HG02610 (cell line): Measurements from ENCODE around the gene KCNMB2.
A peak's percentile ranks its signal among the peaks of the same experiment; 100 is the strongest.

Experiments
- ATAC-seq: cut with Tn5 transposase; IDR thresholded peaks from one replicate; pipeline ENCODE4 v1.9.1; 2021; ENCODE audit warnings: mild to moderate bottlenecking, moderate library complexity; ENCODE audit not compliant: unreplicated experiment

KCNMB2 gene

DNA sequence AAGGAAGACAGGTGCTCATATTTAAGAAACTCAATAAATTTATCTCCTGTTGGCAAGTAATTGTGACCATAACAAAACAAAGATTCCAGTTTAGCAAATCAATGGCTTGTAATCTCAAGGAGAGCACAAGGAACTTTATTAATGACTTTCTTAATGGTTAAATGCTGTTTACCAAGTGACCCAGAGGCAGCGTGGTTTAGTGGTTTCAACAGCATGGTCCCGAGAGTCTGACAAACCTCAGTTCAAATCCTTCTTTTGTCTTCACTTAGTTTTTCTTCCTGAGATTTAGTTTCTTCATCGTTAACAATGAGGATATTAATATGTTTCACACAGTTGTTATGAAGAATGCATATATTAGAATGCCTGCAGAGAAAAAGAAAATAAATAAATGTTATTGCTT lies 212.6 kb downstream of the KCNMB2 start:
- no peak for ATAC-seq

DNA sequence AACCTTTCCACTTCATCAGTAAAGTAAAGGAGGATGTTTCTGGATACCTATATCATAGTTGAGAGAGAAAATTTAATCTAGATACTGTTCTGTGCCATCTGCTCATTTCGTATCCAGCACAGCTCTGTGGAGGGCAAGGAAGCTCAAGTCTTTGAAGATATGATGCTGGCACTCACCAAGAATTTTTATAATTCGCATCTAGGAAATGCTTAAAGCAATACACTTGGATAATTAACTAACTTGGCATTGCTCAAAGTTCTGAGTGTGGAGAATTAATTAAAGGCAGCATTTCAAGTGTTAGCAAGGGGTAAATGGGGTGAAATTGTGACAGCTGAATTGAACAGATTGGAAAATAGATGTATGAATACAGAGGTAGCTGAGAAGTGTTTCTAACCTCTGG lies 213.2 kb downstream of the KCNMB2 start:
- ATAC-seq: no peak

DNA sequence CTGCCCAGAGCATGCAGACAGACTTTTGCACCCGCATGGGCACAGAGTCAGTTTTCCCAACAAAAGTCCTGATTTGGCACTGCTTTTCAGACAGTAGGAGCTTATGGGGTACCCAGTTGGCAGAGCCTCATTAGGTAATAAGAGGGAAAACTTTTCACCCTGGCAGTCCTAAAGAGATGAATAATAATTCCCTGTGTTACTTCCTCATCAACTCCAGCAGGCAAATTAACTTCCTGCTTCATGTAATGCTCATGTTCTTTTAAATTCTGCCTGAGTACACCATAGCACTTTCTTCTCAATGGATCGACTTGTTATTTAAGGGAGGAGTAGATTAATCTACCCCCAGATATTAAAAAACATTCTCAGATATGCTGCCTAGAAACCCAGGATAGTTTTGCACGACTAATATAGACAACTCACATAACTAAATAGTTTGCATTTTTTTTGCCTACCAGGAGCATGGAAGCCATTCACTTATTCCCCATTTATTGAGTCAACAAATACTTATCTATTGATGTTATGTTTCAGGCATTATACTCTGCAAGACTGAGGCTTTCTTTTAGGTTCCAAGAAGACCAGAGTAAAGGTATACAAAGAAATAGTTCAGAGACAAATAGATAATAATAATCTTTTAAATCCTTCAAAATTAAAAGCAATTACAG lies 214.5 kb downstream of the KCNMB2 start:
- no peak for ATAC-seq

DNA sequence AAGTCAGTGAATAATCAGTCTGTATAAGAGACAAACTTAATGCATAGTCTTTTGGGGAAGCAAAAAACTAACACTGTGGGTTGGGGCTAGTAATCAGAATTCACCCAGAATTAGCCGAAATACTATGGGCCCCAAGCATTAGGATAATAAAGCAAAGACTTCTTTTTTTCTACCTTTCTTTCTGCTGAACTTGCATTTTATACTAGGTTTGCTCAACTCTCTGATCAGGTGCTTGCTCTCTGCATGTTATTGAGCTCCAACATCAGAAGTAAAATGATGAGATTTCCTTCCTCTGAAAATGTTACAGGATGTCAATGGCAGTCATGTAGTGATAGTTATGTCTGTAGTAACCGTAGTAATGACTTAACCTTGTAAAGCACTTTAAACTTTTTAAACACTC lies 216.6 kb downstream of the KCNMB2 start:
- no peak for ATAC-seq

DNA sequence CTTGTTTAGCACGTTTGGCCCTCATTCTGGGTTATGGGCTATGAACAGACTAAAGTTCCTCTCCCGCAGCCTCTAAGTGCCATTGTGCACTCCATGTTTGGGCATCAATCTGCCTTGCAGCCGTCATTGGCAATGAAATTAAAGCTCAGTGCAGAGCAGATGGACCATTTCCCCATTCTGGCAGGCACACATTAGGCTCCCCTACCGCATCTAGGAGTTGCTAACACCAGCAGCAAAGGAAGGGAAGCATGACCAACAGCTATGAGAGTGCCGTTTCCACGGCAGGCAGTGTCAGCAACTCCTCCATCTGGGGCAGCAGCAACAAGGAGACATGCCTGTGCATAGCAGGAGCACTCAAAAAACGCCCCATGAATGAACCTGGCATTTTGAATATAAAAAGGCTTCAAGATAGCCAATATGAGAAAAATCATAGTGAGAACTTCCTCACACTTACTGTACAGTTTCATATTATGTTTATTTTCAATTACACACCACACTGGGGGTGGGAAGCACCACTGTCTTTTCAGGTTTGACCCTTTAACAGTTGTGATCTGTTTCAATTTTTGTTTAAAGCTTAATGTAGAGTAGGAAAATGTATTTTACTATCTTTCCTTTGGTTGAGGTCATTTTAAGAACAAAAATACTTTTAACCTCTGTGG lies 218.7 kb downstream of the KCNMB2 start:
- no peak for ATAC-seq

DNA sequence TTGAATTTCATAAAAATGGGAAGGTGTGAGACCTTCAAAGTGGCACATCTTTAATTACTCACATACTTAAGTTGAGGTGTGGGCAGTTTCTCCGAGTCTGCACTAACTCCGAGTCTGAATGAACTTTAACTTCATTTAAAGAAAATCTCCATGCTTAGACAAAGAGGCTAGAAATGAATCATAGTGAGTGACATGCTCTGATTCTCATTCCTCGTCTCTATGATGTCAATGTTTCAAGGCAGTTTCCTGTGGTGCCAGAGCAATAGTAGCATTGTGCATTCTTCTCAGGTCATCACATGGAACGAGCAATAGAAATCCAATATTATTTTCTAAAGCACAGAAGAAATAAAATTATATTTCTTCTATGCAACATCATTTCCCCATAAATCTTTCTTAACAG lies 224.8 kb downstream of the KCNMB2 start:
- no peak for ATAC-seq

DNA sequence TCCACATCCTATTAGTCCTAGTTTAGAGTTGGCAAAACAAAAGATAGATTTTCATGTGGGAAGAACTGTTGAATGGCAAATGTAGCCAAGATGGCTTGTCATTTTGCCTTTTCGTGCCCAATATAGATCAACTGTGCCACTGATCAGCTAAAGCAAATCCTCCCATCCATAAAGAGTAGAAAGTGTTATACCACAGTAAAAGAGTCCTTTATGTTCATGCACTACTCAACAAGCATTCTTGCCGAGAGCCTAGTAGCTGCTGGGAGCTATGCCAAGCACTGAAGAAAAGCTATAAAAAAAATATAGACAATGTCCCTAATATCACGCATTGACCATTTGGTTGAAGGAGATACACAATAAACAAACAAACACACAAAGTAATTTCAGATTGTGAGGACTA lies 225.2 kb downstream of the KCNMB2 start:
- ATAC-seq: no peak

DNA sequence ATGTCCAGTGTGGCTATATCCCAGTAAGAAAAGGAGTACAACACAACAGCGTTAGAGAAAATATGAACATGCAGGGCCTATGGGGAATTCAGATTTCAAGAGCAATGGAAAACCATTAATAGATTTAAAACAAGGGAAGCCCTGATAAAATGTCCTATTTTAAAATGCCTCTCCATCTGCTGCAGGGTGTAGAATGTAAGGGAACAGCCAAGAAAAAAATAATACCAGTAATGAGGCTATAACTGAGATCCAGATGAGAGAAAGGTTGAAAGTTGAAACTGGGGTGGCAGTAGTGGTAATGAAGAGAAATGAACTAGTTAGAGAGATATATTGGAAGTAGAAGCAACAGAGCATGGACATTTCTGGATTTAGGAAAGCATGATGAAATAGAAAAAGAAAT lies 226.1 kb downstream of the KCNMB2 start:
- ATAC-seq: no peak

DNA sequence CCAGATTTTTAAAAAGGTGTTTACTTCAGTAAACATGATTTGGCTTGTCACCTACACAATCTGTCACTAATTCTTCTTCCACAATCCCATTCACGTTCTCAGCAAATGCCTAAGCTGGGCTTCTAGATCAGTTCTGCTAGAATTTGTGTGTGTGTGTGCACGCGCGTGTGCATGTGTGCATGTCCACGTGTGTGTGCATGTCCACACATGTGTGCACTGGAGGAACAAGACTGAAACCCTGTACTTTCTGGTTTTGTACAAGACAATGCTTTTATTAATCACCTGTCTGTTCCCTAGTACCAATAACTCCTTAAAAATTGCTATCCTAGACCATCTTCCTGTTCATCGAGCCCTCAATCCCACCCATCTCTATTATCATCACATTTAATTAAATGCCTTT lies 229.2 kb downstream of the KCNMB2 start:
- ATAC-seq: no peak

DNA sequence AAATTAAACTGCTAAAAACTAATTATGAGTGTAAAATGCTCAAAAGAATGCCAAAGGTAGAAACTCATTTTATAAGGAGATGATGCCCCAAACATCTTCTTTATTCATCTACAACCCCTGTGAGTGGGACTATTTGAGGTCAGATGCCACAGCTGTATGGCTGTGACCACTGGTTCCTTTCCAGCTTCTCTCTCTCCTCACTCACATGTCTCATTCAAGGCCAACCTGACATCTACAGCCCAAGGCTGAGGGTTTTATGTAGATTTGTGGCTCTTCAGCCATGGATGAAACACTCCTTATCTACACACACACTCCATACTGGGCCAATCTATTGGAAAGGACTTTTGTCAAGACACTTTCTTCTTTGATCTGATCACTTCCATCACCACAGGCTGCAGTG lies 231.3 kb downstream of the KCNMB2 start:
- ATAC-seq: no peak

DNA sequence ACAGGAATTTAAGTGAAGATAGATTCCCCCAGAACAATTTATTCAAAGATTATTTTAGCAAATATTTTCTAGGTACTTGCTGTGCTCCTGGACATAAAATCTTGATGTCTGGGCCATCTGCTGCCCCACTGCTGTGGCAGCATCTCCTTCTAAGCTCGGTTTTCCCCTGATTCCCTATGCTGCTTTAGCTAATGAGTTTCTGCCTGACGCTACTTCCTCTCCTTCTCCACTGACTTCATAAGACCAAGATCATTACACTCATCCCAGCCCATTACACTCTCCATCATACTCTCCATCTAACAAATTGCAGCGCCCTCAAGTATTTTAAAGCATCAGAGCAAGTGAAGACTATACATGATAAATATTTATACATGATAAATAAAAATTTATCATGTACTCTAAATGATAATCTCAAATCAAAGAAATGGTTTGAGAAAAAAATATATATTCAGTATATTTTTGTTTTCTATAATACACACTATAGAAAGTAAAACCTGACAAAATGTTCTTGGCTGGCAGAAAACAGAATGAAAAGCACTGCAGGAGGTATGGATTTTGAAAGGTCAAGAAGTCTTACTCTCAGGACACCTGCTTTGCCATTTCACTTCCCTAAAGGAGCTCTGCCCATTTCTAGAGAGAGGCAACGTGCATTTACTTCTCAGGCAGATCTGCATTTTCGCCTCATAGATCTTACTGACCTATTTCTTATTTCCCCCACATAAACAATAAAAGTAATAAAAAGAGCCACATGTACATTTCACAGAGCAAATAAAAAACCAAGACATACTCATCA lies 232.0 kb downstream of the KCNMB2 start:
- ATAC-seq: peak; percentile 36

DNA sequence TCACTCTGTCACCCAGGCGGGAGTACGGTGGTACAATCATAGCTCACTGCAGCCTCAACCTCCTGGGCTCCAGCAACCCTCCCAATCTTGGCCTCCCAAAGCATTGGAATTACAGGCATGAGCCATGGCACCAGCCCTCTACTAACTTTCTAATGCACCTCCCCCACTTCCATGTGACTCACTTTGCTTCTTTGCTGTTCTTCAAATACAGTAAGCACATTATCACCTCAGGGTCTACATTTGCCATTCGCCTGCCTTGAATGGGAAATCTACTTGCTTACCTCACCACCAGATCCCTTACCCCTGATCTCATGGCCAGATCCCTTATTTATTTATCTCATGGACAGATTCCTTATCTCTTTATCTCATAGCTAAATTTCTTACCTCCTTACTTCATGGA lies 235.3 kb downstream of the KCNMB2 start:
- ATAC-seq: no peak

DNA sequence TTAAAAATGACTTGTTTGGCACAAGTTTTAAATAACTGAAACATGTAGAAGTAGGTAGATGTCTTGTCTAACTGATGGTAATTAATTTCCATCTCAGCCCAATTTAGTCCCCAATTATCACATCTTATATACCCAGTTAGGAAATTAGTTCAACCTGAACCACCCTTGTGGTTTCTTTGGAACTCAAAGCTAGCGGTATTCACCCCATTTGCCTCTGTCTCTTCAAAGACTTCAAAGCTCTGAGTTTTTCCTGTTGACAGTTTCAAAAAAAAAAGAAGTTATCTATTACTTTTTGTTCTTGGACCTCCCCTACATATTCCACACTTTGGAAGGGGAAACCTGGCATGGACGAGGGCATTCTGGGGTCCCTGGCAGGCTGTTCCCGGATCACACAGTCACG lies 236.5 kb downstream of the KCNMB2 start:
- ATAC-seq: no peak

DNA sequence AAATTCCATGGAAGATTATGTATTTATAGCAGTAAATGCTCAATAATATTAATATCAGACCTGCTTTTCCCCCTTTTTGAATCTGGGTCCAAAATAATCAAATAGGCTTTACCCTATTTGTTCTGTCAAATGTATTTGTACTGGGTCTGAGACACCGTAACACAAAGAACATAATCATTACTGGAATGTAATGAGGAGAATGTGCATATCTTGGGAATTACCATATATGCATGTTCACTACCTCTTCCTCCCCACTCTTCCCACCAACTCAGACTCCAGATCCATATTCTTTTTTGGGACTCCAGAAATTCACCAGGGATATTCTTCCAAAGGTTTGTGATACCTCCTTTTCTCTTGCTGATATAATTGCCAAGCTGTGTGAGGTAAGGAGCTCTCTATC lies 237.1 kb downstream of the KCNMB2 start:
- ATAC-seq: no peak

DNA sequence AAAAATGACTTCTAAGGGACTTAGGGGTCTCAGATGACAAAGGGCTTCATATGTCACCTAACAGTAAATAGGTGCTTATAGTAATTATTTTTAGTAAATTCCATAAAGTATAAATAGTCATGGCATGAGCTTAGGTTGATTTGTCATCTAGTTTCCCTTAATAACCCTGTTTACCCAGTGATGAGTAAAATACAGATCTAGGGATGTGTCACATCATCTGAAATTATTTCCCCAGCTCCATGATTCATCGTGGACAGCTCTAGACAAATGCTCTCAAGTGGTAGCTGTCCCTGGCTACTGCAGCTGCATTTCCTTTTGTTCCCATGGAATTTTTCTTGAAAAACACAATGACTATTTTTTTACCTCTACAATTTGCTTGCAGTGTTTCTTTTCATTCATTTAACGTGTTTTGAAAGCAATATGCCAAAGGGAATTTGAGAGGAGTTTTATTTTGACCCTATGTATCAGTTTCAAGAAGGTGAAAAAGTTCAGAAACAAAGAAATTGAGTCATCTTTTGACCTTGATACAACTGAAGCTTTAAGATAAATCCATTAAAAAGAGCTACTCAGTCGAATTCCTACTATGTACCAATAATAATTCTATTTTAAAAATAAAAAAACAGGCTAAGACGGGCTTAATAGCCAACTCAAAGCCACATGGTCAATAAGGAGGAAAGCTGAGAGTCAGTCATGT lies 241.6 kb downstream of the KCNMB2 start:
- ATAC-seq: peak; percentile 96

DNA sequence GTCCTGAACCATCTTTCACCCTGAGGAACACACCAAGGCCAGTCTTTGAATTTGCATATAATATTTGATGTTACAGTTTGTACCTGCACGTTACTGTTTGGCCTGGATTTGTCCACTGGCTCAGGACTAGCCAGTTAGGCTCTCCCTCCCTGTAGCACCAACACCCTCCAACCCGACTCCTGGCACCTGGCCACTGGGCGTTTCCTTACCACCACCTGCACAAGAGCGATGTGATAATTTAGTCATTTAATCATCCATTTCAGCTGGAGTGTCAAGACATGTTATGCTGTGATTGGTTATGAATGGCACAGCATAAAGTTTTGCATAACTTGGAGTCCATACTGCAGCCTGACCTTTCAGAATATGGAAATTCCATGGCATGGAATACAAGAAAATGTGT lies 242.4 kb downstream of the KCNMB2 start:
- no peak for ATAC-seq

DNA sequence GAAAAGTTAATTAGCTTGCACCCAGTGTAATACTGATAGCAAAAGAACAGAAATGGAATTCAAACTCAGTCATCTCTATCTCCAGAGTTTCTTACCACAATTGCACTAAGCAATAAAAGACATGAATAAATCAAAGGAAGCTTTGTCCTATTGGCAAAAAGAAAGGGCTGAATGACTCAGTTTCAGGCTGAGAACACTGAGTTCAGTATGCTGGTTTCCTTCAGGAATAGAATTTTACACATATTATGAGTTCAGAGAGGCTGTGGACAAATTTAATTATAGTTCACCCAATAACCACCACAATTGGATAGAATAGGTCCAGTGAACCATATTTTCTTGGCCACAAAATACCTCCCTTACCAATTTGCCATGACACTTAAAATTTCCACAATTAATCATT lies 249.7 kb downstream of the KCNMB2 start:
- no peak for ATAC-seq

DNA sequence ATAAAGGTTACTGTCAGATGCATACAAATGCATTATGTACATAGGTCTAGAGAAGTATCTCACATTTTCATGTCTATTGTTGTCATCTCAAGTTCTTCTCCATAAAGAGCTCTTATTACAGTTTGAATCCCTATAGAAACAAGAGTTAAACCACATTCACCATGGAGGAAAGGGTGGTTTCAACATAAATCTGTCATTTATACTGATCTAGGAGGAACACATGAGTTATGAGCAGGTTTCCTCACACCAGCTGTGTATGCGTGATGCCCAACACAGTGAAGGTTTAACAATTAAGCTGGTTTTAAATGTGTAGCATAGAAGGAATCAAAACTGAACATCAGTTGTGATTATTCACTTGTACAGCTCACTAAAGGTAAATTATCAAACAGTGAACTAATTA lies 251.7 kb downstream of the KCNMB2 start:
- ATAC-seq: no peak

DNA sequence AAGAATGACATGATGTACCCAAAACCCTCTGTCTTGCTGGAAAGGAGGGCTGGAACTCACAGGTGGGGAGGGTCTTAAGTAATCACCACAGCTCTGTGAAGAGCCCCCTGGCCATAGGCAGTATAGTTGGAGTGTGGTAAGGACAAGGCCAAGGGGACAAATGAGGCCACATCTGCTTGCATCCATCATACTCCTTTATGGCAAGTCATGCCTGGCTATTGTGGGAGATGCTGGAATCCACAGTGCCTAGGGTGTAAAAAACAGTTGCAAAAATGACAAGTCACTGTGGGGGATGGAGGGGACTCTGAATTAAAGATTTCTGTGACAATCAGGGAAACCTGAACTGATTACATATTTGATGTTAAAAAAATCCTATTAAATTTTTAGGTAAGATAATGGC lies 258.5 kb downstream of the KCNMB2 start:
- no peak for ATAC-seq

DNA sequence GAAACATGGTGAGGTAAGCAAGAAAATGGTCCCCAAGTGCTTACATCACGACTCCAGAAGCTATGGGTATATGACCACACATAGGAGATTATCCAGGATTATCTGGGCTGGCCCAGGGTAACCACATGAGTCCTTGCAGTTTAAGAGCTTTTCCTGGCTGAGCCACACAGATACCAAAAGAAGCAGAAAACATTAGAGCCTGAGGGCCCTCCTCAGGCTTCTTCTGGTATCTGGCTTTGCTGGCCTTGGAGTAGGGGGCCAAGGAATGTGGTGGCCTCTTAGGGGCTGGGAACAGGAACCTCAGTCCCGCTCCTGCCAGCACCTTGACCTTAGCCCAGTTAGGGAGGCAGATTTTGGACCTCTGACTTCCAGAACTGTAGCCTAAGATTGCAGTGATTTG lies 259.1 kb downstream of the KCNMB2 start:
- no peak for ATAC-seq

DNA sequence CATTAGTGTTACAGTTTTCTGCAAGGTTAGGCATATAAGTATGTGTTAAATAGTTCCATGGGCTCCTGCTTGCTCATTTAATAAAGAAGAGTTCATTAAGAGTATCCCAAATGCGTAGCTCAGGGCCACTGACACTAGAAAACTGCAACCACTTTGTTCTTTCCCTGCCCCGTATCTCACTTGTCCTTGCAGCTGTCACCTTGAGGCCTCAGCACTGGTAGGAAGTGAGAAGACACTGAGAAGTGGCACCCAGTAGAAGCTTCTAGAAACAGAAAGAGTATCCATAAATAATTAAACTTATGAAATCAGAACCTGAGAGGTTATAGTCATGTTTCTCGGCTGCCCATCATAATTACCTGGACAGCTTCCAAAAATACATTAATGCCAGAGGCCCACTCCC lies 266.0 kb downstream of the KCNMB2 start:
- no peak for ATAC-seq
